Kidney (tissue), 14 donors: ENCODE data around the gene PIK3R3. TPM values are rescaled to one million over a fixed set of nuclear protein-coding genes. Genes with fewer than 3 reads are reported as not detected.

Experiments
- DNase-seq, 5 donors: peaks; one replicate each; pipeline ENCODE4 v3.0.0-alpha.2; 2013 to 2020
- FAIRE-seq: peaks from 2 replicates; lab custom pipeline; 2012; peaks lifted over from hg19 to GRCh38; lab: Jason Lieb, UNC
- H3K27ac ChIP-seq, 2 donors: one replicate each; pipeline ENCODE4 v1.7.0; 2013; ENCODE audit warnings: low read depth in 2 of 2, low read length in 2 of 2, inconsistent platforms in 1 of 2
- H3K27me3 ChIP-seq: one replicate; pipeline ENCODE4 v1.7.1; 2013; ENCODE audit warnings: low read length, inconsistent platforms; ENCODE audit not compliant: control insufficient read depth, insufficient read depth
- H3K36me3 ChIP-seq, 3 donors: one replicate each; pipeline versions ENCODE4 v1.7.0 to v1.7.1; 2013; ENCODE audit warnings: low read length in 3 of 3, control low read depth in 1 of 3, inconsistent platforms in 1 of 3; ENCODE audit not compliant: insufficient read depth in 3 of 3, control insufficient read depth in 2 of 3
- H3K4me1 ChIP-seq, 3 donors: one replicate each; pipeline versions ENCODE4 v1.7.0 to v1.7.1; 2013; ENCODE audit warnings: low read length in 3 of 3, inconsistent platforms in 1 of 3, low read depth in 1 of 3; ENCODE audit not compliant: control insufficient read depth in 2 of 3, insufficient read depth in 2 of 3
- H3K4me3 ChIP-seq, 3 donors: one replicate each; pipeline versions ENCODE4 v1.7.0 to v1.8.1; 2013; ENCODE audit warnings: low read length in 3 of 3, control low read depth in 1 of 3, inconsistent platforms in 1 of 3
- H3K9ac ChIP-seq, 3 donors: one replicate each; pipeline versions ENCODE4 v1.7.0 to v1.7.1; 2013; ENCODE audit warnings: low read length in 3 of 3, control low read depth in 1 of 3, inconsistent platforms in 1 of 3
- H3K9me3 ChIP-seq, 3 donors: one replicate each; pipeline versions ENCODE4 v1.7.0 to v1.7.1; 2013; ENCODE audit warnings: low read length in 3 of 3, control low read depth in 1 of 3, inconsistent platforms in 1 of 3; ENCODE audit not compliant: control insufficient read depth in 2 of 3, insufficient read depth in 1 of 3
- intact Hi-C: fragments of 100-400 bp; cut with DNase I; formaldehyde crosslinking; loops from one replicate; pipeline ENCODE4 v1.11.1; 2022
- polyA plus RNA-seq: library from polyadenylated mRNA; stranded (reverse); fragments of 350-450 nt; fragmentation: Illumina TruSeq; extraction: RNeasy Lipid Tissue Mini Kit (QIAGEN cat#74804); gene quantifications from one replicate; pipeline ENCODE4 v1.2.3, GENCODE V29; 2014; ENCODE audit warnings: low read depth, low replicate concordance; ENCODE audit not compliant: insufficient read depth
- total RNA-seq: library from RNA; stranded (reverse); fragmentation: NEBNext Ultra II Directional; extraction: Animal tissue kit (Norgen Biotek cat#: 25700); gene quantifications from one replicate; pipeline ENCODE4 v1.2.1, GENCODE V29; 2021
- TF ChIP-seq, protein P1 (sequence below): IDR thresholded peaks from 3 replicates; pipeline ENCODE4 v1.5.1; 2012; ENCODE audit warnings: mild to moderate bottlenecking, moderate library complexity, borderline replicate concordance; ENCODE audit not compliant: insufficient read depth; ENCODE audit errors: extremely low read depth
- donor health status: control.
- donor health status: control.
- donor health status: control.
- donor health status: control.
- donor health status: control.
- donor health status: DM: yes; HTN: yes; CAD: no.
- donor health status: Normal renal cell carcinoma (clear cell type).

The PIK3R3 gene
- total and polyA plus RNA-seq, 2 donors from 2014 or later, result 9.7 to 44.2 TPM

DNA sequence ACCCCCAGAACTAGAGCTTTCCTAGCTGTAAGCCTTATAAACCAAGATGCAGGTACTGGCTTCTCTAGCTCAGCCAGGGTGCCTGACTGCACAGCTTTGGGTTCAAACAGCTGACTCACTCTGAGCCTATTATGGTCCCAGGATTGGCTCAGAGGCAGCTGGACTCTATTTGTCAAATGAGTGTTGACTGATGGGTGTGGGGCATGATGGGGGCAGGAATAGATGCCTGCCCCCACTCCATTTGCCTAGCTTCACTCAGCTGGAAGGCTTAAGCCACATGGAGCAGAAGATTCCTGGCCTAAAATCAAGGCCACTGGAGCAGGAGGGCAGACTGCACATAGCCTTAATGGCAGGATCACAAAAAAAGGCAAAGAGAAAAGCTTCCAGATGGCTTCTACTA is 90.5 kb downstream of the PIK3R3 start:
- intact Hi-C loops, result loop anchor here (5.0 kb wide), 1 partner anchor 140 kb away; no protein-coding TSS in a partner anchor
- FAIRE-seq, result no peak
- Histone ChIP-seq H3K27ac (no peak overlapping the region), H3K4me1 (peaks cover 0 to 15% (median 11%) of the 10 kb centered on the region in 3 donors), H3K9me3 (no peaks in the 10 kb centered on the region), H3K9ac (no peak overlapping the region), H3K36me3 (peaks cover 0 to 6% (median 0%) of the 10 kb centered on the region in 3 donors), H3K4me3 (no peak overlapping the region), H3K27me3 (no peaks in the 10 kb centered on the region)
- TF ChIP-seq, protein P1, sequence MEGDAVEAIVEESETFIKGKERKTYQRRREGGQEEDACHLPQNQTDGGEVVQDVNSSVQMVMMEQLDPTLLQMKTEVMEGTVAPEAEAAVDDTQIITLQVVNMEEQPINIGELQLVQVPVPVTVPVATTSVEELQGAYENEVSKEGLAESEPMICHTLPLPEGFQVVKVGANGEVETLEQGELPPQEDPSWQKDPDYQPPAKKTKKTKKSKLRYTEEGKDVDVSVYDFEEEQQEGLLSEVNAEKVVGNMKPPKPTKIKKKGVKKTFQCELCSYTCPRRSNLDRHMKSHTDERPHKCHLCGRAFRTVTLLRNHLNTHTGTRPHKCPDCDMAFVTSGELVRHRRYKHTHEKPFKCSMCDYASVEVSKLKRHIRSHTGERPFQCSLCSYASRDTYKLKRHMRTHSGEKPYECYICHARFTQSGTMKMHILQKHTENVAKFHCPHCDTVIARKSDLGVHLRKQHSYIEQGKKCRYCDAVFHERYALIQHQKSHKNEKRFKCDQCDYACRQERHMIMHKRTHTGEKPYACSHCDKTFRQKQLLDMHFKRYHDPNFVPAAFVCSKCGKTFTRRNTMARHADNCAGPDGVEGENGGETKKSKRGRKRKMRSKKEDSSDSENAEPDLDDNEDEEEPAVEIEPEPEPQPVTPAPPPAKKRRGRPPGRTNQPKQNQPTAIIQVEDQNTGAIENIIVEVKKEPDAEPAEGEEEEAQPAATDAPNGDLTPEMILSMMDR, result no peak
- no peak for DNase-seq

DNA sequence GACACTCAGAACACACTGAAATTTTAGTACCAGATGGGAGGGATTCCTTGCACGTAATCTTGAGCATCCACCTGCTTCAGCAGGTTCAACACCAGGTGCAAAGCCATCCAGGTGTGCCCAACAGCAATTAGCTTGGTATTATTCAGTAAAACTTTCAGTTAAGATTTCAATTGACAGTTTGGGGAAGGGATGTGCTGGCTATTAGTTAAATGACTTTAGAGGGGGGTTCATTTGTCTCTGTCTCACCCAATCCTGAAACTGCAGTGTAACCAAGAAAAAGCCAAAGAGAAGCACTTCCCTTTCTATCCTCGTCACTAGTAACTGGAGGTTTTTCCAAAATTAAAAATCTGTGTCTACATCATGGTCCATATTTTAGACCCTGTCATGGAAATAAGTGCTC is 90.9 kb downstream of the PIK3R3 start:
- H3K9me3 ChIP-seq, result no peaks in the 10 kb centered on the region
- no peak overlapping the region for H3K9ac ChIP-seq
- intact Hi-C loops, result loop anchor here (5.0 kb wide), 1 partner anchor 141 kb away; no protein-coding TSS in a partner anchor
- H3K36me3 ChIP-seq, result peaks cover 0 to 6% (median 0%) of the 10 kb centered on the region in 3 donors
- peaks cover 0 to 15% (median 11%) of the 10 kb centered on the region in 3 donors for H3K4me1 ChIP-seq
- no peak for DNase-seq
- no peak overlapping the region for H3K27ac ChIP-seq
- H3K27me3 ChIP-seq, result no peaks in the 10 kb centered on the region
- TF ChIP-seq, protein P1, result no peak
- no peak for FAIRE-seq
- H3K4me3 ChIP-seq, result no peak overlapping the region

DNA sequence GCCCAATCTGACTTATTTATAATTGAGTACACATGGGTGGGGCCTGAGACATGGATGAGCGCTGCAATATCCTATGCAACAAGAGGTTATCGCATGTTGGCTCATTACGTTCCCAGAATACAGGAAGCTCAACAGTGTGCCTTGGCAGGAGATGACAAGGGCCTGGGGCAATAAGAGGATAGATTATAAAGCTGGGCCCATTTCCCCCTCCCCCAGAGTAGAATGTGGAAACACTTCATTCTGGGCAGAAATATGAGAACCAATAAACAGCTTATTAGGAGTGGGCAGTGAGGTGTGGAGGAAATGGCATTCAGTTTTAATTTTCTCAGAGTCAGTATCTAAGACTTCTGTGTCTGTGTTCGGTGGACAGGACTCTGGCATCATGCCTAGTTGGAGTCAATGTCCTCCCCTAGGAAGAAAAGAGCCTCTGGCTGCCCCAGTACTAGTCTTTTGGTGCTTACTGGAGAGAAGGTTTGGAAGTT is 92.8 kb downstream of the PIK3R3 start:
- TF ChIP-seq, protein P1, result no peak
- H3K27ac ChIP-seq, result no peak overlapping the region
- no peaks in the 10 kb centered on the region for H3K27me3 ChIP-seq
- no peaks in the 10 kb centered on the region for H3K9me3 ChIP-seq
- intact Hi-C loops, result loop anchor here (5.0 to 10.0 kb wide), 2 partner anchors 143 to 185 kb away; no protein-coding TSS in a partner anchor
- no peak overlapping the region for H3K9ac ChIP-seq
- H3K36me3 ChIP-seq, result peaks cover 0 to 4% (median 0%) of the 10 kb centered on the region in 3 donors
- H3K4me3 ChIP-seq, result no peak overlapping the region
- H3K4me1 ChIP-seq, result peaks cover 0 to 15% (median 11%) of the 10 kb centered on the region in 3 donors
- FAIRE-seq, result no peak
- peak in 2 of 5 donors; percentile 22 to 55 for DNase-seq
